Liver (tissue), 3 donors: Measurements from ENCODE around the gene TGM5.

Experiments used
- EGR1 ChIP-seq, 2 donors: IDR thresholded peaks; 2 replicates each; pipeline ENCODE4 v1.6.1; 2016 to 2018; ENCODE audit warnings: antibody characterized with exemption in 2 of 2, low read depth in 2 of 2
- GABPA ChIP-seq, 2 donors: IDR thresholded peaks in 1 of 2; conservative IDR thresholded peaks in 1 of 2; 2 replicates each; pipeline ENCODE4 v1.6.1; 2016; ENCODE audit warnings: antibody characterized with exemption in 2 of 2, mild to moderate bottlenecking in 1 of 2, moderate library complexity in 1 of 2
- HNF4A ChIP-seq, 2 donors: conservative IDR thresholded peaks; 2 replicates each; pipeline ENCODE4 v1.6.1; 2016; ENCODE audit warnings: antibody characterized with exemption in 2 of 2, mild to moderate bottlenecking in 2 of 2
- JUND ChIP-seq, 2 donors: IDR thresholded peaks; 2 replicates each; pipeline ENCODE4 v1.6.1; 2016; ENCODE audit warnings: antibody characterized with exemption in 2 of 2
- NR2F2 ChIP-seq: IDR thresholded peaks from 2 replicates; pipeline ENCODE4 v1.6.1; 2016; ENCODE audit warnings: antibody characterized with exemption
- RAD21 ChIP-seq, 2 donors: IDR thresholded peaks; 2 replicates each; pipeline ENCODE4 v1.6.1; 2016; ENCODE audit warnings: antibody characterized with exemption in 2 of 2, mild to moderate bottlenecking in 2 of 2
- RXRA ChIP-seq, 2 donors: IDR thresholded peaks; 2 replicates each; pipeline ENCODE4 v1.6.1; 2017 to 2018; ENCODE audit warnings: antibody characterized with exemption in 2 of 2, mild to moderate bottlenecking in 1 of 2
- TAF1 ChIP-seq: conservative IDR thresholded peaks from 2 replicates; pipeline ENCODE4 v1.6.1; 2016; ENCODE audit warnings: antibody characterized with exemption, mild to moderate bottlenecking
- YY1 ChIP-seq: IDR thresholded peaks from 2 replicates; pipeline ENCODE4 v1.6.1; 2016; ENCODE audit warnings: antibody characterized with exemption, mild to moderate bottlenecking
- TF ChIP-seq, protein P1 (sequence below): fragments of 150-350 bp; IDR thresholded peaks from 2 replicates; pipeline ENCODE4 v1.5.1; 2017; ENCODE audit warnings: improper control_type of control experiment, low read depth, low read length; ENCODE audit not compliant: missing input control
- TF ChIP-seq, protein P2 (sequence below): IDR thresholded peaks from 2 replicates; pipeline ENCODE4 v1.6.1; 2016; ENCODE audit warnings: antibody characterized with exemption
- TF ChIP-seq, protein P3 (sequence below): IDR thresholded peaks from 2 replicates; pipeline ENCODE4 v1.6.1; 2016; ENCODE audit warnings: antibody characterized with exemption, mild to moderate bottlenecking
- TF ChIP-seq, protein P4 (sequence below): IDR thresholded peaks from 2 replicates; pipeline ENCODE4 v1.6.1; 2016; ENCODE audit warnings: antibody characterized with exemption
- TF ChIP-seq, protein P5 (sequence below): IDR thresholded peaks from 2 replicates; pipeline ENCODE4 v1.6.1; 2016; ENCODE audit warnings: antibody characterized with exemption
- donor health status: healthy.
- donor health status: healthy.

DNA sequence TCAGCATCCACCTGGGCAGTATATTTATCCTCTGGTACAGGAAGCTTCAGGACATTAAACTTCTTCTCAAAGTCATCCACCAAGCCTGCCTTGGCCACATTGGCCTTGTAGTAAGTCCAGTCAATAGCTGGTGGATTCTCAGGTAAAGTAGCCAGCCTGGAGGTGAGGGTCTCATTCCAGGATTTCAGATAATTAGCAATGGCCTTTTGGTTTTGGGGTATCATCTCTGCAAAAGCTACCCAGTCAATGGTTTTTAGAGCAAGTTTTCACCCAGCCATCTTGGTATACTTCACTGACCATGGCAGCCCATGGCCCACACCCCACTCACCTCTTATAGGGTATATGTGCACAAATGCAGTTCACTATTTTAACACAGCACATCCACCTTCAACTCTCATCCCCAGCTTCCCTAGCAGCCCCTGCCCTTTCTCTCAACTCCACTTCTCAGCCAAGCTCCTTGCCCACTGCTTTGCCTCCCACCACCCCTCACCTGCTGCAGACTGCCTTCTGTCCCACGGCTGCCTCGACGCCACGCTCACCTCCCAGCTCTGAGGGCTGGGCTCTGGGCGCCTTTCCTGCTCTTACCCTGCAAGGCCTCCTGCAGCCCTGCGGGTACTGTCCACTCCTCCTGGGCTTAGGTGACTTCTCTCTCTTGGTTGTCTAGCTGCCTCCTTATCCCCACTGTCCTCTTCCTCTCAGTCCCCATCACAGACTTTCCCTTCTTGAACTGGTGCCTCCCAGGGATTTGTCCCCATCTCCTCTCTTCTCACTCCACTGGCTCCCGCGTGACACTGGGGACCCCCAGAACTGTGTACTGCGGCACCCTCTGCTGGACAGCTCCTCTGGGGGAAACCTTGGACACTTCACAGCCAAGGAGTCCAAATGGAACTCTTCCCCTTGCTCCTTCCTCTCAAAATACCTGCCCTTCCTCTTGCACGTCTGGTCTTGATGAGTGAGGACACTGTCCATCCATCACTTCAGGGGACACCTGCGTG, 1.7 kb upstream of the TGM5 start:
- no peak for TF ChIP-seq TAF1
- TF ChIP-seq HNF4A (conservative IDR thresholded peaks at IDR 0.05): no peak
- TF ChIP-seq NR2F2: no peak
- no peak for TF ChIP-seq RXRA (IDR thresholded peaks at IDR 0.05)
- TF ChIP-seq, protein P1, sequence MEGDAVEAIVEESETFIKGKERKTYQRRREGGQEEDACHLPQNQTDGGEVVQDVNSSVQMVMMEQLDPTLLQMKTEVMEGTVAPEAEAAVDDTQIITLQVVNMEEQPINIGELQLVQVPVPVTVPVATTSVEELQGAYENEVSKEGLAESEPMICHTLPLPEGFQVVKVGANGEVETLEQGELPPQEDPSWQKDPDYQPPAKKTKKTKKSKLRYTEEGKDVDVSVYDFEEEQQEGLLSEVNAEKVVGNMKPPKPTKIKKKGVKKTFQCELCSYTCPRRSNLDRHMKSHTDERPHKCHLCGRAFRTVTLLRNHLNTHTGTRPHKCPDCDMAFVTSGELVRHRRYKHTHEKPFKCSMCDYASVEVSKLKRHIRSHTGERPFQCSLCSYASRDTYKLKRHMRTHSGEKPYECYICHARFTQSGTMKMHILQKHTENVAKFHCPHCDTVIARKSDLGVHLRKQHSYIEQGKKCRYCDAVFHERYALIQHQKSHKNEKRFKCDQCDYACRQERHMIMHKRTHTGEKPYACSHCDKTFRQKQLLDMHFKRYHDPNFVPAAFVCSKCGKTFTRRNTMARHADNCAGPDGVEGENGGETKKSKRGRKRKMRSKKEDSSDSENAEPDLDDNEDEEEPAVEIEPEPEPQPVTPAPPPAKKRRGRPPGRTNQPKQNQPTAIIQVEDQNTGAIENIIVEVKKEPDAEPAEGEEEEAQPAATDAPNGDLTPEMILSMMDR: no peak
- TF ChIP-seq, protein P2, sequence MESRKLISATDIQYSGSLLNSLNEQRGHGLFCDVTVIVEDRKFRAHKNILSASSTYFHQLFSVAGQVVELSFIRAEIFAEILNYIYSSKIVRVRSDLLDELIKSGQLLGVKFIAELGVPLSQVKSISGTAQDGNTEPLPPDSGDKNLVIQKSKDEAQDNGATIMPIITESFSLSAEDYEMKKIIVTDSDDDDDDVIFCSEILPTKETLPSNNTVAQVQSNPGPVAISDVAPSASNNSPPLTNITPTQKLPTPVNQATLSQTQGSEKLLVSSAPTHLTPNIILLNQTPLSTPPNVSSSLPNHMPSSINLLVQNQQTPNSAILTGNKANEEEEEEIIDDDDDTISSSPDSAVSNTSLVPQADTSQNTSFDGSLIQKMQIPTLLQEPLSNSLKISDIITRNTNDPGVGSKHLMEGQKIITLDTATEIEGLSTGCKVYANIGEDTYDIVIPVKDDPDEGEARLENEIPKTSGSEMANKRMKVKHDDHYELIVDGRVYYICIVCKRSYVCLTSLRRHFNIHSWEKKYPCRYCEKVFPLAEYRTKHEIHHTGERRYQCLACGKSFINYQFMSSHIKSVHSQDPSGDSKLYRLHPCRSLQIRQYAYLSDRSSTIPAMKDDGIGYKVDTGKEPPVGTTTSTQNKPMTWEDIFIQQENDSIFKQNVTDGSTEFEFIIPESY: no peak
- TF ChIP-seq, protein P3, sequence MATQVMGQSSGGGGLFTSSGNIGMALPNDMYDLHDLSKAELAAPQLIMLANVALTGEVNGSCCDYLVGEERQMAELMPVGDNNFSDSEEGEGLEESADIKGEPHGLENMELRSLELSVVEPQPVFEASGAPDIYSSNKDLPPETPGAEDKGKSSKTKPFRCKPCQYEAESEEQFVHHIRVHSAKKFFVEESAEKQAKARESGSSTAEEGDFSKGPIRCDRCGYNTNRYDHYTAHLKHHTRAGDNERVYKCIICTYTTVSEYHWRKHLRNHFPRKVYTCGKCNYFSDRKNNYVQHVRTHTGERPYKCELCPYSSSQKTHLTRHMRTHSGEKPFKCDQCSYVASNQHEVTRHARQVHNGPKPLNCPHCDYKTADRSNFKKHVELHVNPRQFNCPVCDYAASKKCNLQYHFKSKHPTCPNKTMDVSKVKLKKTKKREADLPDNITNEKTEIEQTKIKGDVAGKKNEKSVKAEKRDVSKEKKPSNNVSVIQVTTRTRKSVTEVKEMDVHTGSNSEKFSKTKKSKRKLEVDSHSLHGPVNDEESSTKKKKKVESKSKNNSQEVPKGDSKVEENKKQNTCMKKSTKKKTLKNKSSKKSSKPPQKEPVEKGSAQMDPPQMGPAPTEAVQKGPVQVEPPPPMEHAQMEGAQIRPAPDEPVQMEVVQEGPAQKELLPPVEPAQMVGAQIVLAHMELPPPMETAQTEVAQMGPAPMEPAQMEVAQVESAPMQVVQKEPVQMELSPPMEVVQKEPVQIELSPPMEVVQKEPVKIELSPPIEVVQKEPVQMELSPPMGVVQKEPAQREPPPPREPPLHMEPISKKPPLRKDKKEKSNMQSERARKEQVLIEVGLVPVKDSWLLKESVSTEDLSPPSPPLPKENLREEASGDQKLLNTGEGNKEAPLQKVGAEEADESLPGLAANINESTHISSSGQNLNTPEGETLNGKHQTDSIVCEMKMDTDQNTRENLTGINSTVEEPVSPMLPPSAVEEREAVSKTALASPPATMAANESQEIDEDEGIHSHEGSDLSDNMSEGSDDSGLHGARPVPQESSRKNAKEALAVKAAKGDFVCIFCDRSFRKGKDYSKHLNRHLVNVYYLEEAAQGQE: no peak
- TF ChIP-seq GABPA (IDR thresholded peaks at IDR 0.05 in 1 of 2, conservative IDR thresholded peaks at IDR 0.05 in 1 of 2): no peak
- TF ChIP-seq, protein P4, sequence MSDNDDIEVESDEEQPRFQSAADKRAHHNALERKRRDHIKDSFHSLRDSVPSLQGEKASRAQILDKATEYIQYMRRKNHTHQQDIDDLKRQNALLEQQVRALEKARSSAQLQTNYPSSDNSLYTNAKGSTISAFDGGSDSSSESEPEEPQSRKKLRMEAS: no peak
- no peak for TF ChIP-seq EGR1 (IDR thresholded peaks at IDR 0.05; ENCODE audit: low read depth in 2 of 2)
- no peak for TF ChIP-seq RAD21 (IDR thresholded peaks at IDR 0.05)
- TF ChIP-seq JUND (IDR thresholded peaks at IDR 0.05): no peak
- no peak for TF ChIP-seq YY1
- TF ChIP-seq, protein P5, sequence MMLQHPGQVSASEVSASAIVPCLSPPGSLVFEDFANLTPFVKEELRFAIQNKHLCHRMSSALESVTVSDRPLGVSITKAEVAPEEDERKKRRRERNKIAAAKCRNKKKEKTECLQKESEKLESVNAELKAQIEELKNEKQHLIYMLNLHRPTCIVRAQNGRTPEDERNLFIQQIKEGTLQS: no peak
